ENCODE measurements around the gene TUBGCP5. TPM values are rescaled to one million over a fixed set of nuclear protein-coding genes. Genes with fewer than 3 reads are reported as not detected.

Gene TUBGCP5
- total RNA-seq, 2 experiments from 2014 or later, result 24.2 to 24.5 TPM

DNA sequence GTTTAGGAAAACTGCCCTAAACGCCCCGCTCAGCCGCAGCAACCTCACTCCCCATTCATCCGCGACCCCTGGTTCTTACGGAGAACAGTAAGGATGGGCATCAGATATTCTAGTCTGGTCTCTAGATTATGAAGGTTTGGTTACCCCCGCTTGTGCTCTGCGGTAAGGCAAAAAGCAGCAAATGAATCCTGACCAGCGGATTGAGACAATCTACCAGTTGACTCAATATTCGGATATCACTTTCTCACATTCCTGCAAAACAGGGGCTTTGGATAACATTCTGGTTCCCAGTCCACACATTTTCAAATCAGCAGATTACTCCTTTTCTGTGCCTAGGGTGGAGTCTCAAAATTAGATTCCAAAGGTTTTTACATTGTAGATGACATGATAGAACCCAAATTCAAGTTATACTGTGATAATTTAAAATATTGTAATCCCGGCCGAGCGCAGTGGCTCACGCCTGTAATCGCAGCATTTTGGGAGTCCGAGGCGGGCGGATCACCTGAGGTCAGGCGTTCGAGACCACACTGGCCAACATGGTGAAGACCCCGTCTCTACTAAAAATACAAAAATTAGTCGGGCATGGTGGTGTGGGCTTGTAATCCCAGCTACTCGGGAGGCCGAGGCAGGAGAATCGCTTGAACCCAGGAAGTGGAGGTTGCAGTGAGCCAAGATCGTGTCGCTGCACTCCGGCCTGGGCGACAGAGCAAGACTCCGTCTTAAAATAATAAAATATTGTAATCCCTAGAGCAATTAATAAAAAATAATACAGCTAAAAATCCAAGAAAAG is 58.1 kb downstream of the TUBGCP5 start:
- no peak overlapping the region for H3K27ac ChIP-seq (ENCODE audit: low read depth in 1 of 2, low read length in 2 of 2)
- Mint-ChIP-seq H3K4me1 (ENCODE audit: low read depth) (peaks cover 14% of the 10 kb centered on the region), H3K27me3 (peaks cover 17% of the 10 kb centered on the region), H3K27ac (no peak overlapping the region), H3K36me3 (ENCODE audit: low read depth) (no peaks in the 10 kb centered on the region), H3K4me3 (peak overlapping the region; percentile 86), H3K9me3 (no peaks in the 10 kb centered on the region)
- peaks cover 19% of the 10 kb centered on the region for H3K4me1 ChIP-seq (ENCODE audit: insufficient read depth, low read length)
- peaks cover 0 to 4% of the 10 kb centered on the region in 2 experiments for H3K9me3 ChIP-seq (ENCODE audit: control insufficient read depth in 1 of 2, insufficient read depth in 1 of 2, low read length in 2 of 2)
- TF ChIP-seq, protein P1, sequence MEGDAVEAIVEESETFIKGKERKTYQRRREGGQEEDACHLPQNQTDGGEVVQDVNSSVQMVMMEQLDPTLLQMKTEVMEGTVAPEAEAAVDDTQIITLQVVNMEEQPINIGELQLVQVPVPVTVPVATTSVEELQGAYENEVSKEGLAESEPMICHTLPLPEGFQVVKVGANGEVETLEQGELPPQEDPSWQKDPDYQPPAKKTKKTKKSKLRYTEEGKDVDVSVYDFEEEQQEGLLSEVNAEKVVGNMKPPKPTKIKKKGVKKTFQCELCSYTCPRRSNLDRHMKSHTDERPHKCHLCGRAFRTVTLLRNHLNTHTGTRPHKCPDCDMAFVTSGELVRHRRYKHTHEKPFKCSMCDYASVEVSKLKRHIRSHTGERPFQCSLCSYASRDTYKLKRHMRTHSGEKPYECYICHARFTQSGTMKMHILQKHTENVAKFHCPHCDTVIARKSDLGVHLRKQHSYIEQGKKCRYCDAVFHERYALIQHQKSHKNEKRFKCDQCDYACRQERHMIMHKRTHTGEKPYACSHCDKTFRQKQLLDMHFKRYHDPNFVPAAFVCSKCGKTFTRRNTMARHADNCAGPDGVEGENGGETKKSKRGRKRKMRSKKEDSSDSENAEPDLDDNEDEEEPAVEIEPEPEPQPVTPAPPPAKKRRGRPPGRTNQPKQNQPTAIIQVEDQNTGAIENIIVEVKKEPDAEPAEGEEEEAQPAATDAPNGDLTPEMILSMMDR (IDR thresholded peaks at IDR 0.05), result no peak
- ATAC-seq (ENCODE audit: poor library complexity), result no peak
- peak overlapping the region; percentile 48 for H3K4me3 ChIP-seq (ENCODE audit: low read length)
- no peak for DNase-seq
- peaks cover 13 to 14% of the 10 kb centered on the region in 2 experiments for H3K27me3 ChIP-seq (ENCODE audit: control insufficient read depth in 1 of 2, insufficient read depth in 2 of 2, low read length in 2 of 2)
- H3K36me3 ChIP-seq (ENCODE audit: insufficient read depth, low read length), result no peaks in the 10 kb centered on the region
- POLR2A ChIA-PET, result interaction anchor here (2.8 kb wide), 1 partner anchor 57 kb away, joined by 14 read pairs; the partner anchor contains the start of gene TUBGCP5
- intact Hi-C loops (cut with DNase I, micrococcal nuclease), result no loop called here
- CTCF ChIA-PET, result no interaction called here

DNA sequence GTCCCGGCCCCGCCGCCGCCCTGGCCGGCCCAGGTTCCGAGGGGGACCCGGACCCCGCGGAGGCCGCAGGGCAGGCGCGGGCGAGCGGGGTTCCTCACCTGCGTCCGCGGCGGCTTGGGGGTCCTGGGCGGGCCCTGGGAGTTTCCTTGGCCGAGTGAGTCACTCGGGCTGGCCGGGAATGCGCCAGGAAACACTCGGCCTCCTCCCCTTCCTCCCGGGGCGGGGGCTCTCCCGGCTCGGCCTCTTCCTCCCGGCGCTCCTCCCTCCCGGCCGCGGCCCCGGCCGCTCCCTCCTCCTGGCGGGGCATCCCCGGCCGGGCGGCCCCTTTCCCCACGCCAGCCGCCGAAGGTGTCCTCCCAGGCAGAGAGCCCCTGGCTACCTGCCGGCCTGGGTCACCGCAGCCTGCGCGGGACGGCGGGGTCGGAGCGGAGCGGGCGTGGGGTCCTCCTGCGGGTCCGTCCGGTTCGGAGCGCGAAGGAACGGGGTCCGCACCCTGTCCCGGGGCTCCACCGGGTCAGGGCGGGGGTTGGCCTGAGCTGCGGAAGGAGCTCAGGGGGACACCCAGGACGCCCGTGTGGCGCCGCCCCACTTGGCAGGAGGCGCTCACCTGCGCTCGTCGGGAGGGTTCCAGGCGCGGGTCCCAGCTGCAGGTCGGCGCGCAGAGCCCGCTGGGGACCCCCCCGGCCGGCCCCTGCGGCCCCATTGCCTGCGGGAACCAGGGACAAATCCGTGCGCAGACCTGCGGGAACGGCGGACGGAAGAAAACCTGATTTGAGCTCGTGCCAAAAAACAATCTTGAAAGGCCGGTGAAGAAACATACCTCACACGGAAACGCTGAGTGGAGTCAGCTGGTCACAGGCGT is 58.9 kb downstream of the TUBGCP5 start, which contains the start of gene CYFIP1:
CYFIP1 (minus strand) TSS at position 180 of the 862 bp plus-strand sequence. CDS start 33,083 bp downstream, outside the sequence.
- Mint-ChIP-seq H3K27ac (no peak within 1 kb of the TSS), H3K4me1 (ENCODE audit: low read depth) (peaks cover 14% of the 10 kb centered on the region), H3K27me3 (peaks cover 17% of the 10 kb centered on the region), H3K4me3 (peak within 1 kb of the TSS; percentile 90), H3K9me3 (no peaks in the 10 kb centered on the region), H3K36me3 (ENCODE audit: low read depth) (no peaks in the 10 kb centered on the region)
- TF ChIP-seq, protein P1 (IDR thresholded peaks at IDR 0.05), result no peak
- CTCF ChIA-PET, result no interaction called here
- peaks cover 19% of the 10 kb centered on the region for H3K4me1 ChIP-seq (ENCODE audit: insufficient read depth, low read length)
- intact Hi-C loops (cut with DNase I, micrococcal nuclease), result no loop called here
- DNase-seq (peak in 5 of 14 experiments; percentile 8 to 59 (median 22)), ATAC-seq (ENCODE audit: poor library complexity) (peak; percentile 41)
- H3K9me3 ChIP-seq (ENCODE audit: control insufficient read depth in 1 of 2, insufficient read depth in 1 of 2, low read length in 2 of 2), result peaks cover 0 to 4% of the 10 kb centered on the region in 2 experiments
- peak within 1 kb of the TSS; percentile 63 for H3K4me3 ChIP-seq (ENCODE audit: low read length)
- POLR2A ChIA-PET, result interaction anchor here (2.8 kb wide), 1 partner anchor 58 kb away, joined by 14 read pairs; the partner anchor contains the start of gene TUBGCP5
- H3K27me3 ChIP-seq (ENCODE audit: control insufficient read depth in 1 of 2, insufficient read depth in 2 of 2, low read length in 2 of 2), result peaks cover 13 to 14% of the 10 kb centered on the region in 2 experiments
- H3K27ac ChIP-seq (ENCODE audit: low read depth in 1 of 2, low read length in 2 of 2), result no peak within 1 kb of the TSS
- no peaks in the 10 kb centered on the region for H3K36me3 ChIP-seq (ENCODE audit: insufficient read depth, low read length)

Measured in CD4-positive, alpha-beta T cell (primary cell).